ENCODE results near the gene PCLAF.
"Not testable (repeated sequence)": the region's sequence is repeated elsewhere in the genome, so short reads cannot be mapped to it uniquely, and the experiment has no call there.

Gene PCLAF

DNA sequence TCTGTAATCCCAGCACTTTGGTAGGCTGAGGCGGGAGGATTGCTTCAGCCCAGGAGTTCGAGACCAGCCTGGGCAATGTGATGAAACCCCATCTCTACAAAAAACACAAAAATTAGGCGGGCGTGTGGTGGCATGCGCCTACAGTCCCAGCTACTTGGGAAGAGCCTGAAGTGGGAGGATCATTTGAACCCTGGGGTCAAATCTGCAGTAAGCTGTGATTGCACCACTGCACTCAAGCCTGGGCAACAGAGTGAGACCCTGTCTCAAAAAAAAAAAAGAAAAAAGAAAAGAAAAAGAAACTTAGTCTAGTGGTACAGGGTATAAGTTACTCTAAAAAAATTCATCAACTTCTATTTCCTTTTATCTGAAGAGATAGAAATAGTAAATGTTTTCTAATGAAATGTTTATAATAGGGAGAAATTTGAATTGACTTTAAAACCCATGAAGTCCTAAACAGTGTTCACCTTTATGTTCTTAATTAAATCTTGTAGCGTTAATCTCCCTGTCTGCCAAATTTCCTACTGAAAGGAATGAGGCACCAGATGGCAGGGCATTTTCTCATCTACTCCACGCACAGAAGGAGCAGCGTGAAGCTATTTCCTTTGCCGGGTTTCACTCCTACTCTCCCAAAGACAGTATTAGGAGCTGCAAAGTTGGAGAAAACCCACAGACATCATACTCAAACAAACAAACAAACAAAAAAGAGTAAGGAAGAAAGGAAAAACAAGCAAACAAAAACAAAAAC lies 1.9 kb downstream of the PCLAF start:
- H3K4me3 ChIP-seq (ENCODE audit: insufficient read depth, low read length, poor library complexity, severe bottlenecking) = peak overlapping the region; percentile 87
- peak overlapping the region; percentile 93 for H3K9ac ChIP-seq (ENCODE audit: low read length)

DNA sequence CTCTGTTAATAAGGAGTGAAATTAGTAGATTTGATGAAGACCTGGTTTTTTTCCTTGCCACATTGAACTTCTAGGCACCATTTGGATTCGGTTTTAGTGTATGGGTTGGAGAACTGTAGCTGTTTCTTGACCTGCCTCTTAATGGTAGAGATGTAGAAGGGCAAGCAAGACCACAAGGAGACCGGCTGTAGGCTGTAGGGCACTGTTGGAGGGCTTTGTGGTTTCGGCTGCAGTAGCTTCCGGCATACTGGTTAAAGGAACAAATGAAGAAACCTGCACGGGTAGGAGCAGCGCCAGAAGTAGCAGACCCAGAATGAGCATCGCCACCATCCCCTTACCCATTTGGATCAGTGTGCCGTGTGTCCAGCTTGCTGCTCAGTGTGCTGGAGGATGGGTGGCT lies 7.9 kb downstream of the PCLAF start:
- Histone ChIP-seq H3K27me3 (ENCODE audit: low read length) (no peaks in the 10 kb centered on the region), H4K20me1 (ENCODE audit: low read depth, low read length) (0 out of 2 replicates have a peak, but pooled peaks cover 4% of the 10 kb centered on the region), H3K9me3 (ENCODE audit: insufficient read depth, low read length) (no peaks in the 10 kb centered on the region), H3F3A (ENCODE audit: insufficient read depth) (peaks cover 11% of the 10 kb centered on the region; the same call in 1 of the 2 replicates), H3K36me3 (ENCODE audit: low read length) (peaks cover 20% of the 10 kb centered on the region; the same call in 1 of the 2 replicates), H3K4me2 (ENCODE audit: low read depth, low read length, poor library complexity, severe bottlenecking) (no peak overlapping the region), H3K79me2 (ENCODE audit: insufficient read depth, low read length) (peaks cover 72% of the 10 kb centered on the region), H2AFZ (ENCODE audit: low read depth, low read length, severe bottlenecking) (no peak overlapping the region), H3K9me2 (replicated peaks; ENCODE audit: insufficient read depth, low read length) (no peaks in the 10 kb centered on the region), H3K9ac (ENCODE audit: low read length) (no peak overlapping the region), H3K27ac (ENCODE audit: low read depth, low read length) (no peak overlapping the region), H3K4me3 (ENCODE audit: insufficient read depth, low read length, poor library complexity, severe bottlenecking) (no peak overlapping the region)
- TF ChIP-seq, protein P1, sequence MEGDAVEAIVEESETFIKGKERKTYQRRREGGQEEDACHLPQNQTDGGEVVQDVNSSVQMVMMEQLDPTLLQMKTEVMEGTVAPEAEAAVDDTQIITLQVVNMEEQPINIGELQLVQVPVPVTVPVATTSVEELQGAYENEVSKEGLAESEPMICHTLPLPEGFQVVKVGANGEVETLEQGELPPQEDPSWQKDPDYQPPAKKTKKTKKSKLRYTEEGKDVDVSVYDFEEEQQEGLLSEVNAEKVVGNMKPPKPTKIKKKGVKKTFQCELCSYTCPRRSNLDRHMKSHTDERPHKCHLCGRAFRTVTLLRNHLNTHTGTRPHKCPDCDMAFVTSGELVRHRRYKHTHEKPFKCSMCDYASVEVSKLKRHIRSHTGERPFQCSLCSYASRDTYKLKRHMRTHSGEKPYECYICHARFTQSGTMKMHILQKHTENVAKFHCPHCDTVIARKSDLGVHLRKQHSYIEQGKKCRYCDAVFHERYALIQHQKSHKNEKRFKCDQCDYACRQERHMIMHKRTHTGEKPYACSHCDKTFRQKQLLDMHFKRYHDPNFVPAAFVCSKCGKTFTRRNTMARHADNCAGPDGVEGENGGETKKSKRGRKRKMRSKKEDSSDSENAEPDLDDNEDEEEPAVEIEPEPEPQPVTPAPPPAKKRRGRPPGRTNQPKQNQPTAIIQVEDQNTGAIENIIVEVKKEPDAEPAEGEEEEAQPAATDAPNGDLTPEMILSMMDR (IDR thresholded peaks at IDR 0.05; ENCODE audit: insufficient read depth, low read length, poor library complexity, severe bottlenecking) = no peak
- no peak for TF ChIP-seq EZH2phosphoT487 (conservative IDR thresholded peaks at IDR 0.05; ENCODE audit: low read length)

More for the DNA sequence above, 1.9 kb downstream of the PCLAF start:
- H3K4me2 ChIP-seq (ENCODE audit: low read depth, low read length, poor library complexity, severe bottlenecking) = peak overlapping the region; percentile 96
- peaks cover 5% of the 10 kb centered on the region; the same call in 1 of the 2 replicates for H4K20me1 ChIP-seq (ENCODE audit: low read depth, low read length)
- peaks cover 54% of the 10 kb centered on the region for H3K79me2 ChIP-seq (ENCODE audit: insufficient read depth, low read length)
- H3F3A ChIP-seq (ENCODE audit: insufficient read depth) = no peaks in the 10 kb centered on the region; the same call in 1 of the 2 replicates
- H3K27me3 ChIP-seq (ENCODE audit: low read length) = no peaks in the 10 kb centered on the region
- H2AFZ ChIP-seq (ENCODE audit: low read depth, low read length, severe bottlenecking) = no peak overlapping the region
- TF ChIP-seq EZH2phosphoT487 (conservative IDR thresholded peaks at IDR 0.05; ENCODE audit: low read length) = no peak
- TF ChIP-seq, protein P1 (IDR thresholded peaks at IDR 0.05; ENCODE audit: insufficient read depth, low read length, poor library complexity, severe bottlenecking) = no peak
- H3K36me3 ChIP-seq (ENCODE audit: low read length) = peaks cover 25% of the 10 kb centered on the region; the same call in 1 of the 2 replicates
- H3K27ac ChIP-seq (ENCODE audit: low read depth, low read length) = no peak overlapping the region; the same call in none of the 2 replicates
- no peaks in the 10 kb centered on the region for H3K9me3 ChIP-seq (ENCODE audit: insufficient read depth, low read length)
- H3K9me2 ChIP-seq (replicated peaks; ENCODE audit: insufficient read depth, low read length) = no peaks in the 10 kb centered on the region

DNA sequence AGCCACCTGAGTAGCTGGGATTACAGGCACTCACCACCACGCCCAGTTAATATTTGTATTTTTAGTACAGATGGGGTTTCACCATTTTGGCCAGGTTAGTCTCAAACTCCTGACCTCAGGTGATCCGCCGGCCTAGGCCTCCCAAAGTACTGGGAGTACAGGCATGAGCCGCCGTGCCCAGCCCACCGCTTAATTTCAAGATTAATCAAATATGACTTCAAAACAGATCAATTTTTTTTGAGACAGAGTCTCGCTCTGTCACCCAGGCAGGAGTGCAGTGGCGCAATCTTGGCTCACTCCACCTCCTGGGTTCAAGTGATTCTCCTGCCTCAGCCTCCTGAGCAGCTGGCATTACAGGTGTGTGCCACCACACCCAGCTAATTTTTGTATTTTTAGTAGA lies 9.9 kb downstream of the PCLAF start:
- not testable (repeated sequence) for H3K9ac ChIP-seq (ENCODE audit: low read length); H3K27me3 ChIP-seq (ENCODE audit: low read length); H3K9me3 ChIP-seq (ENCODE audit: insufficient read depth, low read length); H4K20me1 ChIP-seq (ENCODE audit: low read depth, low read length); H3K27ac ChIP-seq (ENCODE audit: low read depth, low read length); H2AFZ ChIP-seq (ENCODE audit: low read depth, low read length, severe bottlenecking); H3K4me2 ChIP-seq (ENCODE audit: low read depth, low read length, poor library complexity, severe bottlenecking); H3K4me3 ChIP-seq (ENCODE audit: insufficient read depth, low read length, poor library complexity, severe bottlenecking); H3K9me2 ChIP-seq (replicated peaks; ENCODE audit: insufficient read depth, low read length)
- peaks cover 14% of the 10 kb centered on the region; the same call in 1 of the 2 replicates for H3F3A ChIP-seq (ENCODE audit: insufficient read depth)
- H3K79me2 ChIP-seq (ENCODE audit: insufficient read depth, low read length) = peaks cover 61% of the 10 kb centered on the region
- H3K36me3 ChIP-seq (ENCODE audit: low read length) = peaks cover 18% of the 10 kb centered on the region; the same call in 1 of the 2 replicates

DNA sequence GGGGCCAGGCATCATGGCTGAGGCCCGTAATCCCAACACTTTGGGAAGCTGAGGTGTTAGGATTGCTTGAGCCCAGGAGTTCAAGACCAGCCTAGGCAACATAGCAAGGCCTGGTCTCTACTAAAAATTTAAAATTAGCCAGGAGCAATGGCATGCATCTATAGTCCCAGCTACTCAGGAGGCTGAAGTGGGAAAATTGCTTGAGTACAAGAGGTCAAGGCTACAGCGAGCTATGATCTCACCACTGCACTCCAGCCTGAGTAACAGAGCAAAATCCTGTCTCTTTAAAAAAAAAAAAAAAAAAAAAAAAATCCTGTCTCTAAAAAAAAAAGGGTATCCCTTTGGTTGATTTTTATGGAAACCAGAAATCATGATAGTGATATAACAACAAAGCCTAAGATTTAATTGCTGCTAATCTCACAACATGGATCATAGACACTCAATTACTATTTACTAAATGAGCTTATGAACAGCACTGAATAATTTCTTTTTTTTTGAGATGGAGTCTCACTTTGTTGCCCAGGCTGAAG lies 12.1 kb downstream of the PCLAF start:
- H3F3A ChIP-seq (ENCODE audit: insufficient read depth) = peaks cover 22% of the 10 kb centered on the region; the same call in 1 of the 2 replicates
- H3K9me3 ChIP-seq (ENCODE audit: insufficient read depth, low read length) = no peaks in the 10 kb centered on the region
- H4K20me1 ChIP-seq (ENCODE audit: low read depth, low read length) = 0 out of 2 replicates have a peak, but pooled peaks cover 11% of the 10 kb centered on the region
- H3K27me3 ChIP-seq (ENCODE audit: low read length) = no peaks in the 10 kb centered on the region
- no peak overlapping the region for H2AFZ ChIP-seq (ENCODE audit: low read depth, low read length, severe bottlenecking)
- H3K4me2 ChIP-seq (ENCODE audit: low read depth, low read length, poor library complexity, severe bottlenecking) = no peak overlapping the region
- TF ChIP-seq, protein P1 (IDR thresholded peaks at IDR 0.05; ENCODE audit: insufficient read depth, low read length, poor library complexity, severe bottlenecking) = no peak
- TF ChIP-seq EZH2phosphoT487 (conservative IDR thresholded peaks at IDR 0.05; ENCODE audit: low read length) = no peak
- peaks cover 50% of the 10 kb centered on the region for H3K79me2 ChIP-seq (ENCODE audit: insufficient read depth, low read length)
- H3K27ac ChIP-seq (ENCODE audit: low read depth, low read length) = no peak overlapping the region
- H3K4me3 ChIP-seq (ENCODE audit: insufficient read depth, low read length, poor library complexity, severe bottlenecking) = no peak overlapping the region
- peaks cover 23% of the 10 kb centered on the region for H3K36me3 ChIP-seq (ENCODE audit: low read length)
- no peaks in the 10 kb centered on the region for H3K9me2 ChIP-seq (replicated peaks; ENCODE audit: insufficient read depth, low read length)
- H3K9ac ChIP-seq (ENCODE audit: low read length) = no peak overlapping the region
